PFSK-1 (cell line): ENCODE data around the gene CCDC32.

Experiments used
- POLR2AphosphoS5 ChIP-seq: IDR thresholded peaks from 2 replicates; pipeline ENCODE4 v1.6.1; 2012; ENCODE audit warnings: low read depth, mild to moderate bottlenecking, control low read depth, low read length, moderate library complexity
- REST ChIP-seq, 2 experiments: IDR thresholded peaks; 2 replicates each; pipeline versions ENCODE4 v1.6.1 to v1.8.0; 2011 to 2012; ENCODE audit warnings: low read depth in 2 of 2, low read length in 2 of 2, control low read depth in 1 of 2, inconsistent platforms in 1 of 2, mild to moderate bottlenecking in 1 of 2, moderate library complexity in 1 of 2; ENCODE audit not compliant: insufficient read depth in 1 of 2
- SIN3A ChIP-seq: IDR thresholded peaks from 2 replicates; pipeline ENCODE4 v1.6.1; 2012; ENCODE audit warnings: mild to moderate bottlenecking, low read length, moderate library complexity, borderline replicate concordance; ENCODE audit not compliant: insufficient read depth
- TAF1 ChIP-seq: IDR thresholded peaks from 2 replicates; pipeline ENCODE4 v1.6.1; 2012; ENCODE audit warnings: low read length, control low read depth, borderline replicate concordance; ENCODE audit not compliant: insufficient read depth

- no peak for TF ChIP-seq POLR2AphosphoS5
- TF ChIP-seq TAF1: no peak
- TF ChIP-seq REST (IDR thresholded peaks at IDR 0.05; ENCODE audit: insufficient read depth in 1 of 2, low read depth in 2 of 2, low read length in 2 of 2): no peak
- no peak for TF ChIP-seq SIN3A
Observed at GRCh38 chr15:40558952-40559742, 5.7 kb downstream of the CCDC32 start.
